ENCODE measurements around the gene ECI2. TPM values are rescaled to one million over a fixed set of nuclear protein-coding genes. Genes with fewer than 3 reads are reported as not detected.

Gene ECI2
- total and polyA plus RNA-seq, 2 donors (not counting 3 experiments of a cell fraction or from before 2014, with no cell fraction given): 33.5 to 91.0 TPM

- Histone ChIP-seq H3K9me3 (replicated peaks; ENCODE audit: control insufficient read depth, insufficient read depth, low read length) (no peaks in the 10 kb centered on the region), H2AFZ (ENCODE audit: low read depth, low read length) (no peak overlapping the region), H3K4me3 (replicated peaks in 1 of 3; ENCODE audit: insufficient read depth in 1 of 3, low read depth in 1 of 3, low read length in 3 of 3) (no peak overlapping the region), H3K9me1 (replicated peaks; ENCODE audit: control insufficient read depth, extremely low read depth, insufficient read depth, low read length) (no peaks in the 10 kb centered on the region), H3K79me2 (ENCODE audit: control insufficient read depth, insufficient read depth, low read length) (no peaks in the 10 kb centered on the region), H3K27me3 (ENCODE audit: control insufficient read depth in 2 of 2, insufficient read depth in 2 of 2, low read length in 2 of 2) (no peaks in the 10 kb centered on the region), H3K36me3 (ENCODE audit: control insufficient read depth in 2 of 2, extremely low read depth in 1 of 2, insufficient read depth in 2 of 2, low read length in 2 of 2) (no peaks in the 10 kb centered on the region), H4K20me1 (replicated peaks; ENCODE audit: control insufficient read depth, extremely low read depth, insufficient read depth, low read length) (no peaks in the 10 kb centered on the region), H3K4me2 (ENCODE audit: insufficient read depth, low read length) (no peak overlapping the region), H3K9ac (replicated peaks; ENCODE audit: extremely low read depth, insufficient read depth, low read length) (no peak overlapping the region), H3K4me1 (ENCODE audit: control insufficient read depth, extremely low read depth, insufficient read depth, low read length) (no peaks in the 10 kb centered on the region), H3K27ac (ENCODE audit: insufficient read depth, low read depth, low read length) (no peak overlapping the region)
- dilution Hi-C loops (cut with MboI; ENCODE audit: extremely low pct_ligation_motif_present, low sequenced_read_pairs) (no loop called here), intact Hi-C loops (cut with micrococcal nuclease) (no loop called here)
- DNase-seq (ENCODE audit: low read depth, low spot score) (no peak), FAIRE-seq (no peak)
- no TSS peak for BruUV-seq (replicated peaks)
- POLR2A ChIA-PET: no interaction called here
- TF ChIP-seq, protein P1, sequence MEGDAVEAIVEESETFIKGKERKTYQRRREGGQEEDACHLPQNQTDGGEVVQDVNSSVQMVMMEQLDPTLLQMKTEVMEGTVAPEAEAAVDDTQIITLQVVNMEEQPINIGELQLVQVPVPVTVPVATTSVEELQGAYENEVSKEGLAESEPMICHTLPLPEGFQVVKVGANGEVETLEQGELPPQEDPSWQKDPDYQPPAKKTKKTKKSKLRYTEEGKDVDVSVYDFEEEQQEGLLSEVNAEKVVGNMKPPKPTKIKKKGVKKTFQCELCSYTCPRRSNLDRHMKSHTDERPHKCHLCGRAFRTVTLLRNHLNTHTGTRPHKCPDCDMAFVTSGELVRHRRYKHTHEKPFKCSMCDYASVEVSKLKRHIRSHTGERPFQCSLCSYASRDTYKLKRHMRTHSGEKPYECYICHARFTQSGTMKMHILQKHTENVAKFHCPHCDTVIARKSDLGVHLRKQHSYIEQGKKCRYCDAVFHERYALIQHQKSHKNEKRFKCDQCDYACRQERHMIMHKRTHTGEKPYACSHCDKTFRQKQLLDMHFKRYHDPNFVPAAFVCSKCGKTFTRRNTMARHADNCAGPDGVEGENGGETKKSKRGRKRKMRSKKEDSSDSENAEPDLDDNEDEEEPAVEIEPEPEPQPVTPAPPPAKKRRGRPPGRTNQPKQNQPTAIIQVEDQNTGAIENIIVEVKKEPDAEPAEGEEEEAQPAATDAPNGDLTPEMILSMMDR (IDR thresholded peaks at IDR 0.05; ENCODE audit: extremely low read depth in 1 of 2, insufficient read depth in 1 of 2, low read depth in 1 of 2, low read length in 2 of 2): no peak
- TF ChIP-seq MYC (IDR thresholded peaks at IDR 0.05; ENCODE audit: low read depth, low read length) (no peak), FOS (IDR thresholded peaks at IDR 0.05; ENCODE audit: borderline replicate concordance, insufficient read depth, low read length) (no peak), EZH2 (IDR thresholded peaks at IDR 0.05; ENCODE audit: borderline replicate concordance, low read depth, low read length, severe bottlenecking) (no peak), GATA2 (IDR thresholded peaks at IDR 0.05; ENCODE audit: insufficient read depth, insufficient read length, low read depth, low read length) (no peak), POLR2AphosphoS5 (IDR thresholded peaks at IDR 0.05; ENCODE audit: insufficient read depth, low read depth, low read length) (no peak), JUN (IDR thresholded peaks at IDR 0.05; ENCODE audit: borderline replicate concordance, insufficient read depth, insufficient read length, low read depth) (no peak), POLR2A (IDR thresholded peaks at IDR 0.05; ENCODE audit: low read depth, low read length) (no peak), MAX (IDR thresholded peaks at IDR 0.05; ENCODE audit: insufficient read depth, insufficient read length) (no peak)
- CTCF ChIA-PET: interaction anchor here (0.8 to 3.6 kb wide), 5 partner anchors 18 to 105 kb away, joined by 3 to 22 read pairs (median 4); no protein-coding TSS in a partner anchor
Observed at GRCh38 chr6:4163408-4164116, 28.2 kb upstream of the ECI2 start.
